Effector memory CD8-positive, alpha-beta T cell (primary cell): Measurements from ENCODE around the gene ACACA.

Experiments used
- ATAC-seq: fragments of 150-1000 bp; cut with Tn5 transposase; replicated peaks from 2 replicates; pipeline ENCODE4 v1.10.0; 2021; ENCODE audit warnings: mild to moderate bottlenecking, moderate library complexity
- DNase-seq, 3 experiments: peaks; one replicate each; pipeline ENCODE4 v3.0.0; 2021
- H3K27ac Mint-ChIP-seq, 2 donors: one replicate each; pipeline ENCODE4 v1.8.0; 2022; ENCODE audit warnings: mild to moderate bottlenecking in 2 of 2, mixed read lengths in 2 of 2, moderate library complexity in 2 of 2
- H3K27me3 Mint-ChIP-seq, 2 donors: one replicate each; pipeline ENCODE4 v1.8.0; 2022; ENCODE audit warnings: mixed read lengths in 2 of 2
- H3K36me3 Mint-ChIP-seq: one replicate; pipeline ENCODE4 v1.8.0; 2022; ENCODE audit warnings: mild to moderate bottlenecking, moderate library complexity, mixed read lengths; ENCODE audit not compliant: insufficient read depth
- H3K4me1 Mint-ChIP-seq, 2 donors: one replicate each; pipeline ENCODE4 v1.8.0; 2022; ENCODE audit warnings: low read depth in 2 of 2, mixed read lengths in 2 of 2
- H3K4me3 Mint-ChIP-seq, 2 donors: one replicate each; pipeline ENCODE4 v1.8.0; 2022; ENCODE audit warnings: mild to moderate bottlenecking in 2 of 2, mixed read lengths in 2 of 2, moderate library complexity in 2 of 2
- H3K9me3 Mint-ChIP-seq, 2 donors: one replicate each; pipeline ENCODE4 v1.8.0; 2022; ENCODE audit warnings: mixed read lengths in 2 of 2

Gene ACACA

GRCh38 chr17:37066322-37067255 lies 340.0 kb downstream of the ACACA start:
- Mint-ChIP-seq H3K9me3 (no peaks in the 10 kb centered on the region), H3K27me3 (peaks cover 0 to 10% of the 10 kb centered on the region in 2 donors), H3K27ac (no peak overlapping the region), H3K36me3 (no peaks in the 10 kb centered on the region), H3K4me1 (no peaks in the 10 kb centered on the region), H3K4me3 (no peak overlapping the region)
- DNase-seq (no peak), ATAC-seq (no peak)

GRCh38 chr17:37065486-37066321 lies 340.9 kb downstream of the ACACA start:
- Mint-ChIP-seq H3K4me1 (no peaks in the 10 kb centered on the region), H3K27me3 (peaks cover 0 to 10% of the 10 kb centered on the region in 2 donors), H3K27ac (no peak overlapping the region), H3K9me3 (no peaks in the 10 kb centered on the region), H3K4me3 (no peak overlapping the region), H3K36me3 (no peaks in the 10 kb centered on the region)
- ATAC-seq (no peak), DNase-seq (no peak)

GRCh38 chr17:37064956-37065355 lies 341.7 kb downstream of the ACACA start:
- DNase-seq (no peak), ATAC-seq (no peak)
- Mint-ChIP-seq H3K4me3 (no peak overlapping the region), H3K4me1 (no peaks in the 10 kb centered on the region), H3K27me3 (peaks cover 0 to 10% of the 10 kb centered on the region in 2 donors), H3K36me3 (no peaks in the 10 kb centered on the region), H3K9me3 (no peaks in the 10 kb centered on the region), H3K27ac (no peak overlapping the region)

- peaks cover 0 to 10% of the 10 kb centered on the region in 2 donors for H3K27me3 Mint-ChIP-seq
- no peak overlapping the region for H3K27ac Mint-ChIP-seq
- H3K9me3 Mint-ChIP-seq = no peaks in the 10 kb centered on the region
- no peaks in the 10 kb centered on the region for H3K36me3 Mint-ChIP-seq
- ATAC-seq (no peak), DNase-seq (no peak)
- no peak overlapping the region for H3K4me3 Mint-ChIP-seq
- no peaks in the 10 kb centered on the region for H3K4me1 Mint-ChIP-seq
Observed at GRCh38 chr17:37064206-37064605, 342.4 kb downstream of the ACACA start.

- peaks cover 0 to 7% of the 10 kb centered on the region in 2 donors for H3K27me3 Mint-ChIP-seq
- H3K4me1 Mint-ChIP-seq = no peaks in the 10 kb centered on the region
- H3K9me3 Mint-ChIP-seq = no peaks in the 10 kb centered on the region
- no peak overlapping the region for H3K4me3 Mint-ChIP-seq
- DNase-seq (no peak), ATAC-seq (no peak)
- no peak overlapping the region for H3K27ac Mint-ChIP-seq
- H3K36me3 Mint-ChIP-seq = peaks cover 7% of the 10 kb centered on the region
Observed at GRCh38 chr17:37062021-37062420, 344.6 kb downstream of the ACACA start.

- DNase-seq (no peak), ATAC-seq (no peak)
- Mint-ChIP-seq H3K4me1 (no peaks in the 10 kb centered on the region), H3K36me3 (peaks cover 14% of the 10 kb centered on the region), H3K9me3 (no peaks in the 10 kb centered on the region), H3K4me3 (no peak overlapping the region), H3K27ac (peak overlapping the region in 1 of 2 donors; percentile 67), H3K27me3 (no peaks in the 10 kb centered on the region)
Observed at GRCh38 chr17:37060928-37061327, 345.7 kb downstream of the ACACA start.

GRCh38 chr17:37060094-37060493 lies 346.5 kb downstream of the ACACA start:
- Mint-ChIP-seq H3K27ac (peak overlapping the region in 1 of 2 donors; percentile 67), H3K4me1 (no peaks in the 10 kb centered on the region), H3K9me3 (no peaks in the 10 kb centered on the region), H3K4me3 (no peak overlapping the region), H3K36me3 (peaks cover 14% of the 10 kb centered on the region), H3K27me3 (no peaks in the 10 kb centered on the region)
- ATAC-seq = no peak
- no peak for DNase-seq

GRCh38 chr17:37059493-37059892 lies 347.1 kb downstream of the ACACA start:
- Mint-ChIP-seq H3K27ac (peak overlapping the region in 1 of 2 donors; percentile 15), H3K36me3 (peaks cover 16% of the 10 kb centered on the region)
- DNase-seq = no peak

GRCh38 chr17:37056622-37057021 lies 350.0 kb downstream of the ACACA start:
- Mint-ChIP-seq H3K4me3 (no peak overlapping the region), H3K4me1 (no peaks in the 10 kb centered on the region), H3K27ac (peak overlapping the region in 1 of 2 donors; percentile 41), H3K27me3 (no peaks in the 10 kb centered on the region), H3K9me3 (no peaks in the 10 kb centered on the region), H3K36me3 (peaks cover 32% of the 10 kb centered on the region)
- no peak for DNase-seq
- ATAC-seq = no peak

More at GRCh38 chr17:37059493-37059892, 347.1 kb downstream of the ACACA start:
- Mint-ChIP-seq H3K4me1 (no peaks in the 10 kb centered on the region), H3K4me3 (no peak overlapping the region), H3K9me3 (no peaks in the 10 kb centered on the region), H3K27me3 (no peaks in the 10 kb centered on the region)
- ATAC-seq = no peak

GRCh38 chr17:37054894-37055293 lies 351.7 kb downstream of the ACACA start:
- Mint-ChIP-seq H3K4me3 (no peak overlapping the region), H3K36me3 (peaks cover 32% of the 10 kb centered on the region)

GRCh38 chr17:37052450-37052849 lies 354.2 kb downstream of the ACACA start:
- DNase-seq = no peak
- H3K36me3 Mint-ChIP-seq = peaks cover 43% of the 10 kb centered on the region
- no peaks in the 10 kb centered on the region for H3K27me3 Mint-ChIP-seq
- H3K4me1 Mint-ChIP-seq = peaks cover 6 to 7% of the 10 kb centered on the region in 2 donors
- H3K27ac Mint-ChIP-seq = peak overlapping the region; percentile 31 to 38
- H3K9me3 Mint-ChIP-seq = no peaks in the 10 kb centered on the region
- ATAC-seq = no peak
- no peak overlapping the region for H3K4me3 Mint-ChIP-seq

More at GRCh38 chr17:37054894-37055293, 351.7 kb downstream of the ACACA start:
- H3K9me3 Mint-ChIP-seq = no peaks in the 10 kb centered on the region
- ATAC-seq (no peak), DNase-seq (no peak)
- peak overlapping the region in 1 of 2 donors; percentile 30 for H3K27ac Mint-ChIP-seq
- no peaks in the 10 kb centered on the region for H3K27me3 Mint-ChIP-seq
- no peaks in the 10 kb centered on the region for H3K4me1 Mint-ChIP-seq

GRCh38 chr17:37051833-37052232 lies 354.8 kb downstream of the ACACA start:
- H3K27ac Mint-ChIP-seq = peak overlapping the region in 1 of 2 donors; percentile 31

GRCh38 chr17:37051381-37051780 lies 355.3 kb downstream of the ACACA start:
- DNase-seq (no peak), ATAC-seq (no peak)
- no peaks in the 10 kb centered on the region for H3K9me3 Mint-ChIP-seq
- H3K36me3 Mint-ChIP-seq = peaks cover 35% of the 10 kb centered on the region
- peaks cover 8% of the 10 kb centered on the region in 2 donors for H3K4me1 Mint-ChIP-seq
- no peak overlapping the region for H3K4me3 Mint-ChIP-seq
- H3K27ac Mint-ChIP-seq = no peak overlapping the region
- no peaks in the 10 kb centered on the region for H3K27me3 Mint-ChIP-seq

More at GRCh38 chr17:37051833-37052232, 354.8 kb downstream of the ACACA start:
- Mint-ChIP-seq H3K9me3 (no peaks in the 10 kb centered on the region), H3K4me3 (no peak overlapping the region), H3K36me3 (peaks cover 37% of the 10 kb centered on the region), H3K4me1 (peaks cover 8% of the 10 kb centered on the region in 2 donors), H3K27me3 (no peaks in the 10 kb centered on the region)
- no peak for ATAC-seq
- no peak for DNase-seq
